ENCODE results near the gene PLXNA1.

The PLXNA1 gene

DNA sequence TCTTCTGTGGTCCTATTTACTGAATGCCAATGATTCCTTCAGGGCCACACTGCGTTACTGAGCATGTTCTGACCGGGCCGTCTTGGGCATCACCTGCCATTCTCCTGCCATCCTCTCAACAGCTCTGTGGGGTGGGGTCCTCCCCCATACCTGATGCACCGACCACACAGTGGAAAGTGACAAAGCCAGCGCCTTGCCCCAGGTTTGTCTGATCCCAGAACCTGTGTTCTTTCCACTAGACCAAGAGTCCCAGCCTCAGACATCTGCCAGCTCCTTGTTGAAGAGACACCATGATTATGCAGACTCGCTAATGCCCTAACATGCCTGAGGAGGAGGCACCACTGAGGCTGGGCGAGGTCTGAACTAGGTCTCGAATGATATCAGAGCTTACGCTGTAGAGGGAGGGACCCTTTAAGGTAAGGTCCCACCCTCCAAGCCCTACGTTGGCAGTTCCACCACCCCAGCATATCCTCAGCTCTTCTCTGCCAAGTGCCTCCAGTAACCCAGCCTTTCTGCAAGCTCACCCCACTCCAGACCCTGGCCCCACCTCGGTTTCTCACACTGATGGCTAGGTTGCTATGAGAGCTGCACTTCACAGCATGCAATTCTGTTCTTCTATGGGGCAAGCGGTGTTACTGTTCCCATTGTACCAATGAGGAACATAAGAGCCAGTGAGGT, 29.8 kb upstream of the PLXNA1 start:
- no peak for DNase-seq (ENCODE audit: low read depth)

DNA sequence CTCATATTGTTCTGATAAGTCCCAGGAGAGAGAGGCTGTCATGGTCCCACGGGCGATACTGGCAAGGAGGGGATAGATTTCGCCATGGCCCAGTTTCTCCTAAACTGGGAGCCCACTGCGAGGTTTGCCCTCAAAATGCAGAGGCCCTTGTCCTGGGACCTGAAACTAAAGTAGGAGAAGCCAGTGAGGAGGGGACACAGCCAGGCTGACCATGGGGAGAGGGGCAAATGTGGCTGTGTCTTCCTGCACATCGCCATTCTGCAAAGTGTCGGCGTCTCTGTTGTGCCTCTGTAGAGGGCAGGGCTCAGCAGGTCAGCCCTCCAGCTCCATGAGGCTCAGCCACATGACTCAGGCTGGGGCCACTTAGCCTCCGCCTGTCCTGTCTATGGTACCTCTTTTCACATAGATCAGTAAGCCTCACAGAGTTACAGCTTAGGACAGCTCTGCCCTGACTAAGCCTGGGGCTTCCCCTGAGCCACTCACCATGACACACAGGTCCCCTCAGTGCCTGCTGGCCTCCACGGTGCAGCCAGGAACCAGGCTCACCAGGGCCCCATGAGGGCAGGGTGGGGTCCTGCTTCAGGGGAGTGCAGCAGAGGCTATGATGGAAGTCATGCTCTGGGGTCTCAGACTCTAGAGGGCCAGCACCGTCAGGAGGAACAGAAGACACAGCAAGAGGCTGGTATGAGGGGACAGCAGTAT, 28.6 kb upstream of the PLXNA1 start:
- no peak overlapping the region for H3K4me3 ChIP-seq (ENCODE audit: low read length)
- DNase-seq (ENCODE audit: low read depth) = no peak
- TF ChIP-seq, protein P1, sequence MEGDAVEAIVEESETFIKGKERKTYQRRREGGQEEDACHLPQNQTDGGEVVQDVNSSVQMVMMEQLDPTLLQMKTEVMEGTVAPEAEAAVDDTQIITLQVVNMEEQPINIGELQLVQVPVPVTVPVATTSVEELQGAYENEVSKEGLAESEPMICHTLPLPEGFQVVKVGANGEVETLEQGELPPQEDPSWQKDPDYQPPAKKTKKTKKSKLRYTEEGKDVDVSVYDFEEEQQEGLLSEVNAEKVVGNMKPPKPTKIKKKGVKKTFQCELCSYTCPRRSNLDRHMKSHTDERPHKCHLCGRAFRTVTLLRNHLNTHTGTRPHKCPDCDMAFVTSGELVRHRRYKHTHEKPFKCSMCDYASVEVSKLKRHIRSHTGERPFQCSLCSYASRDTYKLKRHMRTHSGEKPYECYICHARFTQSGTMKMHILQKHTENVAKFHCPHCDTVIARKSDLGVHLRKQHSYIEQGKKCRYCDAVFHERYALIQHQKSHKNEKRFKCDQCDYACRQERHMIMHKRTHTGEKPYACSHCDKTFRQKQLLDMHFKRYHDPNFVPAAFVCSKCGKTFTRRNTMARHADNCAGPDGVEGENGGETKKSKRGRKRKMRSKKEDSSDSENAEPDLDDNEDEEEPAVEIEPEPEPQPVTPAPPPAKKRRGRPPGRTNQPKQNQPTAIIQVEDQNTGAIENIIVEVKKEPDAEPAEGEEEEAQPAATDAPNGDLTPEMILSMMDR (conservative IDR thresholded peaks at IDR 0.05; ENCODE audit: low read length) = no peak

More for the DNA sequence above, 29.8 kb upstream of the PLXNA1 start:
- H3K4me3 ChIP-seq (ENCODE audit: low read length) = no peak overlapping the region
- TF ChIP-seq, protein P1 (conservative IDR thresholded peaks at IDR 0.05; ENCODE audit: low read length) = no peak

DNA sequence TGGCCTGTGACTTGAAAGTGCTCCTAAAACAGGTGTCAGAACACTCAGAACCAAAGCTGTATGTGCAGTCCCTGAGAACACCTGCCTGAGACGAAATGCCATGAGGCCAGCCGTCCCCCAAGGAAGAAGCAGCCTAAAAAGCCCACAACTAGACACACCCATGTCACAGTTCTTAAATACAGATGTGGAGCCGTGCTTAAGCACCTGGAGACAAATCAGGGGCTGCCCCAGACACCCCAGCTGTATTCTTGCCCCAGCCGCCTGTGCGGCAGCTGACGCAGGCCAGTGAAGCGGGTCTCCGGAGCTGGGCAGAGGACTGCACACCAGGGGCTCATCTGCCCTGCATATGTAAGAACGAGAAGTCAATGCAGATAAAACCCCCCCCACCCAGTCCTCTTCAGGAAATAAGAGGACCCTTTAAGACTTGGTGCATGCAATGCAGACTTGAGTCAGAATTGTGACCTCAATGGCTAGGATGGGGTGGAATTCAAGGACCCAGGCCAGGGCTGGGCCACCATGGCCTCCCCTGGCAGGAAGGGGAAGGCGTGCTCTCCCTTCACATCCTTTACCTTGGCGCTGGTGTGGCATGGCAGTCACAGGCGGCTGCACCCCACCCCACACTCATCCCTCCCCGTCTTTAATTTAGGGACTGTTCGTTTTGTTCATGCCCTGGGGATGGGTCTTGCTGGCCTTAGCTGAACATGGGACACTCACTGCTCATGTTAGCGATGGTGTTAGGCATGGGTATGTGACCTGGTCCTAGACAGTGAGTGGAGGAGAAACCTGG, 27.7 kb upstream of the PLXNA1 start:
- TF ChIP-seq, protein P1 (conservative IDR thresholded peaks at IDR 0.05; ENCODE audit: low read length) = no peak
- DNase-seq (ENCODE audit: low read depth) = no peak
- H3K4me3 ChIP-seq (ENCODE audit: low read length) = no peak overlapping the region

DNA sequence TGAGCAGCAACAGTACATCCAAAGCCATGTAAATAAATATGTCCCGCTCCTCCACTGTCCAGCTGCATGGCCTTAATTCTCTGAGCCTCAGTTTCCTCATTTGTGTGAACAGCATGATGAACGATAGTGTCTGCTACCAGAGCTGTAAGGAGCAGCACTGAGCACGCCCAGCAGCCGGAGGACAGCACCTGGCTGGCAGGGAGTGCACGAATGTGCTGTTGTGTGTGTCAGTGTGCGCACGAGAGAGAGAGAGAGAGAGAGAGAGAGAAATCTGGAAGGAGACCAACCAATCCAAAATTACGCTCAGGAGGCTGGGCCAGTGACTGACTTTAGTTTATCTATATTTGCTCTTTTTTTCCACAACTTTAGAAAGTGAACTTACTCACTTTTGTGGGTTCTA, 26.6 kb upstream of the PLXNA1 start:
- DNase-seq (ENCODE audit: low read depth) = no peak
- H3K4me3 ChIP-seq (ENCODE audit: low read length) = no peak overlapping the region
- TF ChIP-seq, protein P1 (conservative IDR thresholded peaks at IDR 0.05; ENCODE audit: low read length) = no peak

DNA sequence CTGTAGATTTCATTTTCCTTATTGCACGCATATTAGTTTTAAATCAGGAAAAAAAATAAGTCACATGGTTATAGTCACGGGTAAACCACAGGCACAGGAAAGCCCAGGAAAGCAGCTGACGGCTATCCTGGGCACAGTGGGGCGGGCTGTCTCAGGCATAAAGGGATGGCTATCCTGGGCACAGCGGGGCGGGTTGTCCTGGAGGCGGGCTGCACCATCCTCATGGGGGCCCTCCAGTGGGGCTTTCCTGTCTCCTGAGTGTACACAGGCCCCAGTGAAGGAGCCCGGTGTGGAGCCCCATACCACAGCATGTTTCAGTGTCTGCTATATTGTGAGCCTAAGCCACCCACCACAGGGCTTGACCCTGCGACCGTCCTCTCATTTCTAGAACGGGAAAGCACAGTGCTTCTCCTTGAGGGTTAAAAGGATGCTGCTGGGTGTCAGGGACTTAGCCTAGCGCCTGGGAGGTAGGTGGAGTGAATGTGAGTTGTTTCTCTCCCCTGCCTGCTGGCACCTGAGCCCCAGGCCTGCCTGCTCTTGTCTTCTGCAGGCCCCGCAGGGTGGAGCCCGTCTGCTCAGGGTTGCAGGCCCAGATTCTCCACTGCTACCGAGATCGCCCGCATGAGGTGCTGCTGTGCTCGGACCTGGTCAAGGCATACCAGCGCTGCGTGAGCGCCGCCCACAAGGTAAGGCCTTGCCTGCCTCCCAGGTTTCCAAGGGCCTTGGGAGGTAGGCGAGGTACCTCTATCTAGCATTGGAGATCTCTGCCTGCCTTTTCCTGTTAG, 25.9 kb upstream of the PLXNA1 start:
- TF ChIP-seq, protein P1 (conservative IDR thresholded peaks at IDR 0.05; ENCODE audit: low read length) = no peak
- no peak for DNase-seq (ENCODE audit: low read depth)

DNA sequence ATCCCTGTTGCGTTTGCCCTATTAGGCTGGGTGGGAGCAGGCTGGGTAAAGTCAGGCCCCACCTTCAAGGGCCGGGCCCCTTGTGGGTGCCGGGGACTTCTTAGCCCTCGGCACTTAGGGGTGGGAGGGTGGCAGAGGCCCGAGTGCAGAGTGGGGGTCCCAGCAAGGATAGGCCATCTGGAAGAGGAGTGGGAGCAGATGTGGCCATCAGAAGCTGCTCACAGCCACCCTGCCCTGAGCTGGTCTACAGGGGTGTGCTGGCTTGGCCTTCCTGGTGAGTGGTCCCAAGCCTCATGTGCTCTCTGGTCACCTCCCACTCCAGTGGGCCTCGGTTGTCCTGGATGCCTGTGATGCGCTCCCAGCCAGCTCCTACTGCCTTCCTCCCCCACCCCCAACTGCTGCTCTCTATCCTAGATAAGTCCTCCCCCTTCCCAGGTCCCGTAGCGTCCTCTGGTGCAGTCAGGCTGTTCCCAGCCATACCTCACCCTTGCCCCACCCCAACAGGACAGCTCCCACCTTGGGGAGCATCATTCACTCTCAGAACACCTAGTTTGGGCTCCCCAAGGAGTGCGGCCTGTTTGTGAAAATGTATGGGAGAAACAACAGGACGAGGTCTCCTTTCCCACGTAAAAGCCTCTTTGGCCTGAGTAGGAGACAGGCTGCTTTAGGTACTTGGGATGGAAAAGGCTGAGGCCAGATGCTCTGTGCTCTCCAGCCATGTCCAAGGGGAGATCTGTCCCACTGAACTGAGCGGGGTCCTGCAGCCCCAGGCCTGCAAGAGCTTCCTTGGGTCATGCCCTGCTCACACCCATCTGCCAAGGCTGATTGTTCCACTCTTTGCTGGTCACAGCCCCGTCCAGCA, 24.9 kb upstream of the PLXNA1 start:
- TF ChIP-seq, protein P1 (conservative IDR thresholded peaks at IDR 0.05; ENCODE audit: low read length) = no peak
- DNase-seq (ENCODE audit: low read depth) = no peak
- H3K4me3 ChIP-seq (ENCODE audit: low read length) = no peak overlapping the region

More for the DNA sequence above, 25.9 kb upstream of the PLXNA1 start:
- H3K4me3 ChIP-seq (ENCODE audit: low read length) = no peak overlapping the region
